Prostate gland (tissue), 2 donors: Measurements from ENCODE around the gene PPM1F. TPM values are rescaled to one million over a fixed set of nuclear protein-coding genes. Genes with fewer than 3 reads are reported as not detected.
"Not testable (repeated sequence)": the region's sequence is repeated elsewhere in the genome, so short reads cannot be mapped to it uniquely, and the experiment has no call there.

ENCODE experiments used
- DNase-seq: peaks from one replicate; pipeline ENCODE4 v3.0.0-alpha.2; 2019; ENCODE audit warnings: low spot score
- H3K27ac ChIP-seq, 2 donors: fragments of 200-600 bp; sonication (generic); 2 replicates each; pipeline ENCODE4 v1.5.1; 2017 to 2019
- H3K27me3 ChIP-seq: fragments of 200-600 bp; sonication (generic); replicated peaks from 2 replicates; pipeline ENCODE4 v1.5.1; 2019; ENCODE audit not compliant: insufficient read depth
- H3K36me3 ChIP-seq, 2 donors: fragments of 200-600 bp; sonication (generic); 1 replicate in 1 of 2; 2 replicates in 1 of 2; pipeline versions ENCODE4 v1.5.1 to v1.8.1; 2017 to 2019
- H3K4me1 ChIP-seq: fragments of 200-600 bp; sonication (generic); replicated peaks from 2 replicates; pipeline ENCODE4 v1.5.1; 2019
- H3K4me3 ChIP-seq, 2 donors: fragments of 200-600 bp; sonication (generic); 2 replicates each; pipeline ENCODE4 v1.5.1; 2017 to 2019
- H3K9me3 ChIP-seq: fragments of 200-600 bp; sonication (generic); 2 replicates; pipeline ENCODE4 v1.5.1; 2017
- CTCF ChIP-seq, 4 experiments: fragments of 200-600 bp in 2 of 4; fragments of 450-650 bp in 2 of 4; sonication (generic) in 2 of 4; IDR thresholded peaks; 1 replicate in 3 of 4; 2 replicates in 1 of 4; pipeline ENCODE4 v1.5.1; 2016 to 2019; ENCODE audit warnings: antibody characterized with exemption in 4 of 4, mild to moderate bottlenecking in 2 of 4, moderate library complexity in 2 of 4
- POLR2A ChIP-seq: fragments of 450-650 bp; IDR thresholded peaks from one replicate; pipeline ENCODE4 v1.6.1; 2016; ENCODE audit warnings: antibody characterized with exemption, mild to moderate bottlenecking
- POLR2AphosphoS5 ChIP-seq: sonication (generic); formaldehyde crosslinking; IDR thresholded peaks from one replicate; pipeline ENCODE4 v1.6.1; 2017; ENCODE audit warnings: antibody characterized with exemption
- WGBS: methylation state at CpG from one replicate; pipeline ENCODE4 v1.1.5; 2018; 5-methylcytosine and 5-hydroxymethylcytosine counted together
- intact Hi-C: fragments of 100-400 bp; cut with DNase I; formaldehyde crosslinking; loops from one replicate; pipeline ENCODE4 v1.14.2; 2022
- total RNA-seq, 2 donors: library from RNA; depleted of rRNA; stranded (reverse); fragments of >200 nt; gene quantifications; one replicate each; pipeline ENCODE4 v1.1.0, GENCODE V29; 2016

The PPM1F gene
- total RNA-seq, 2 donors from 2014 or later, result 16.8 to 31.6 TPM

- TF ChIP-seq POLR2A (no peak), POLR2AphosphoS5 (no peak), CTCF (IDR thresholded peaks at IDR 0.05) (no peak)
- no peak for DNase-seq
- Histone ChIP-seq H3K27ac (no peak overlapping the region), H3K9me3 (no peaks in the 10 kb centered on the region), H3K4me1 (no peaks in the 10 kb centered on the region), H3K4me3 (no peak overlapping the region), H3K27me3 (no peaks in the 10 kb centered on the region), H3K36me3 (no peaks in the 10 kb centered on the region)
- WGBS, result 52% methylated on average over 17 of the region's 17 CpGs
- intact Hi-C loops, result no loop called here
Measured at GRCh38 chr22:21917181-21917958, 35.3 kb downstream of the PPM1F start.

GRCh38 chr22:21916309-21916918, 36.2 kb downstream of the PPM1F start:
- Histone ChIP-seq H3K36me3 (no peaks in the 10 kb centered on the region), H3K27ac (no peak overlapping the region), H3K9me3 (no peaks in the 10 kb centered on the region), H3K4me1 (no peaks in the 10 kb centered on the region), H3K27me3 (no peaks in the 10 kb centered on the region), H3K4me3 (no peak overlapping the region)
- intact Hi-C loops, result no loop called here
- WGBS, result 78% methylated on average over 4 of the region's 4 CpGs
- no peak for DNase-seq
- TF ChIP-seq POLR2AphosphoS5, result no peak
- no peak for TF ChIP-seq POLR2A
- TF ChIP-seq CTCF (IDR thresholded peaks at IDR 0.05), result no peak

GRCh38 chr22:21915624-21916308, 36.9 kb downstream of the PPM1F start:
- H3K27ac ChIP-seq, result no peak overlapping the region
- no peak for DNase-seq
- H3K4me3 ChIP-seq, result no peak overlapping the region
- H3K36me3 ChIP-seq, result no peaks in the 10 kb centered on the region
- whole genome bisulfite sequencing, result 89% methylated on average over 3 of the region's 4 CpGs
- no peaks in the 10 kb centered on the region for H3K9me3 ChIP-seq
- no peaks in the 10 kb centered on the region for H3K27me3 ChIP-seq
- intact Hi-C loops, result no loop called here
- TF ChIP-seq CTCF (IDR thresholded peaks at IDR 0.05) (no peak), POLR2AphosphoS5 (no peak), POLR2A (no peak)
- no peaks in the 10 kb centered on the region for H3K4me1 ChIP-seq

- H3K27me3 ChIP-seq, H3K4me3 ChIP-seq, H3K27ac ChIP-seq, H3K9me3 ChIP-seq, H3K4me1 ChIP-seq, H3K36me3 ChIP-seq, intact Hi-C loops, DNase-seq: not testable (repeated sequence)
- 94% methylated on average over 8 of the region's 8 CpGs for WGBS
Measured at GRCh38 chr22:21914033-21914642, 38.5 kb downstream of the PPM1F start.

- H3K36me3 ChIP-seq, H3K4me1 ChIP-seq, H3K4me3 ChIP-seq, intact Hi-C loops, DNase-seq, H3K9me3 ChIP-seq, H3K27ac ChIP-seq, H3K27me3 ChIP-seq: not testable (repeated sequence)
- WGBS, result 88% methylated on average over 4 of the region's 4 CpGs
Measured at GRCh38 chr22:21910367-21910766, 42.3 kb downstream of the PPM1F start.
